Fibroblast of skin of back (primary cell): ENCODE results near the gene MFNG.
A peak's percentile ranks its signal among the peaks of the same experiment; 100 is the strongest.

Experiments used
- DNase-seq: peaks from one replicate; pipeline ENCODE4 v3.0.0-alpha.2; 2013

MFNG gene

DNA sequence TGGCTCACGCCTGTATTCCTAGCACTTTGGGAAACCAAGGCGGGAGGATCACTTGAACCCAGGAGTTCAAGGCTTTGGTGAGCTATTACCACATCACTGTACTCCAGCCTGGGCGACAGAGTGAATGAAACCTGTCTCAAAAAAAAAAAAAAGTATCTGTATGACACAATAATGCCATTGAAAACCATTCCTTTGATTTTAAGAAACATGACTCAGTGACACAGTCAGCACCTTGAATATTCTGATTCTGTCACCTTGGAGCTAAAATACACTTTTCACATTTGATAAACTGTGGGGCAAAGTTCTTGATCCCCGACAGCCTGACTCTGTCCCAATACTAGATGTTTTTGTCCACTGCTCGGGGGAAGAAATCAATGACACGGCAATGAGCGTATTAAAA is 42.2 kb downstream of the MFNG start:
- DNase-seq = no peak

DNA sequence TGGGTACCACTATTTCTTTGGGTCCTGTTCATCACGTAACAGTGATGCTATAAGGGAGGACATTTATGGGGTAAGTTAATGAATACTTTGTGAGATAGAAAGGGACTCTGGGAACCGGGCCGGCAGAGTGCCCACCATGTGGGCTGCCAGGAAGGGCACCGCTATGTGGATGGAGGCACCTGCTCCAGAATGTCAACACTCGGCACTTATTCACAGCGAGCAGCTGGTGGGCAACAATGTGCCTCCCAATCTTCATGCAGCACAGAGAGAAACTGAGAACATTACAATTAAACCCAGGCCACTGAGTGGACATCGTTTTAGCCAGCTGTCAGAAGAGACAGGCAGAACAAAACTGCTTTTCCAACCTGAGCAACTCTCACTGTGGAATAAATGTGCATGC is 43.1 kb downstream of the MFNG start:
- no peak for DNase-seq

DNA sequence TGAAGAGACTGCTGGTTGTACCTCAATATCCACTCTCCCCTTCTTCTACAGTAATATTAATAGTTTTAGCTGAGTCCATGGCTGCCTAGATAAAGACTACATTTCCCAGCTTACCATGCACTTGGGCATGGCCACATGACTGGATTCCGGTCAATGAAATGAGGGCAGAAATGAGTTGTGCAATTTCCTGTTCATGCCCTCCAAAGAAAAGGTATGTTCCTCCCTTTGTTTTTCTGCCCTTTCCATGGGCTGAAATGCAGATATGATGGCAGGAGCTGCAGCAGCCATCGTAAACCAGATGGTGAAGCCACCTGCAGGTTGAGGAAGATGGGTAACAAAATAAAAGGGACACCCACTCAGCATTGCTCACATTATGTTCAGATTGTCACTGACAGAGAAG is 43.6 kb downstream of the MFNG start:
- peak; percentile 32 for DNase-seq

DNA sequence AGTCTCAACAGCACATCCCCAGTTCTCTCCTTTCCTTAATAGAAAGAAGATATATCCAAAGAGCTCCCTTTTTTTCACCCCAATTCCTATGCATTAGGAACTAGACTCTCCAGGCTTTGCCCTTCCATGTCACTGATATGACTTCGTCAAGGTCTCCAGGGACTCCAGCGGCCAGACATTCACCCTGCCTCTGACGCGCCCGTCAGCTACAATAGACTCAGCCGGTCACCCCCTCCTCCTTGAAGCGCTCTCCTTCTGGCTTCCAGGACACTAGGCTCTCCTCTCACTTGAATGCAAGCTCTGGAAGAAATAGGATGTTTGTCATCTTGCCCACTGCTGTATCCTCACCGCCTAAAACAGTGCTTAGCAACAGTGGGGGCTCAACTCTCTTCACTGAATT is 44.0 kb downstream of the MFNG start:
- DNase-seq = no peak

DNA sequence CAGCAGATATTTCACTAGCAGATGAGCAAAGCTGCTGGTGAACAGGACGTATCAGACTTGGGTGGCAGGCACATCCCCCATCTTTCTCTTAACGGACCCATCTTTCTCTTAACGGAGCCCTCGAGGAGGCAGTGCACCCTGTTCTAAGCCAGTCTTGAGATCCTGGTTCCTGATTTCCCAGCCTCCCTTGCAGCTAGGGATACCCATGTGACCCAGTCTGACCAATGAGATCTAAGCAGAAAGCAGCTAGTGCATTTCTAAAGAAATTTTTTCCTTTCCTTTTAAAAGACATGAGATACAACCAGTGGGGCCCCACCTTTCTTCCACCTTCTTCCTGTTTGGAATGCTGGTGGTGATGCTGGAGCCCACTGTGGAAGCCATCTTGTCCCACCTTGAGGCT is 45.3 kb downstream of the MFNG start:
- DNase-seq = no peak

DNA sequence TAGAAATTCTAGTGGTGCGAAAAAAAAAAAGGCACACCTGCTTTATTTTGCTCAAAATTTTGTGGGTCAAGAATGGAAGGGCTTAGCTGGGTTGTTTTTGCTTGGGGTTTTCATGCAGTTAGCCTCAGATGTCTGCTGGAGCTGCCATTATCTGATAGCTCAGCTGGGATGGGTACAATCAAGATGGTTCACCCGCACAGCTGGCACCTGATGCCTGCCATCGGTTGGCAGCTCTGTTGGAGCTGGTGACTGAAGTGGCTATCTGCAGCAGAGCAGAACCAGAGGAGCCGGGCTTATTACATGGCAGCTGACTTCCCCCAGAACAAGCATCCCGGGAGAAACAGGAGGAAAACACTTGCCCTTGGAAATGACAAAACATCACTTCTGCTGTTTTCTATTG is 46.8 kb downstream of the MFNG start:
- no peak for DNase-seq

DNA sequence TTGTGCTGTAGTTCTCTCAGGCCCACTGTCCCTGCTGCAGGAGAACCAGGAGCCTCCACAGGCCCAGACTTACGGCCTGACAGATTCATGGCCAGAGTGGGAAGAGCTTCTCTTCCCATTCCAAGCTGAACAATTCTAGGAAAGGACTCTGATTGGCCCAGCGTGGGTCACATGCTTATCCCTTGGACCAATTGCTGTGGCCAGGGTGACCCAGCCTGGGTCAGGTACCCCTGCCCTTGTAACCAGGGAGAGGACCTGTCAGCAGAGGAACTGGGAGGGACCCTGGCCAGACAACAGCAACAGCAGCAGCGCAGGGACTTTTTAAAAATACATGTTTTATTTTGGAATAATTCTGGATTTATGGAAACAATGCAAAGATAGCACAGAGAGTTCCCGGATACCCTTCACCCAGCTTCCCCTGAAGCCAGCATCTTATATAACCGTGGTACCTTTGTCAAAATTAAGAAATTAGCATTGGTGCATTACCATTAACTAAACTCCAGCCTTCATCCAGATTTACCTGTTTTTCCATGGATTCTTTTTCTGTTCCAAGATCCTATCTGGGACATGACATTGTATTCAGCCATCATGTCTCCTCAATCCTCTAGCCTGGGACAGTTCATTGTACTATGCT is 50.1 kb downstream of the MFNG start:
- DNase-seq = no peak

DNA sequence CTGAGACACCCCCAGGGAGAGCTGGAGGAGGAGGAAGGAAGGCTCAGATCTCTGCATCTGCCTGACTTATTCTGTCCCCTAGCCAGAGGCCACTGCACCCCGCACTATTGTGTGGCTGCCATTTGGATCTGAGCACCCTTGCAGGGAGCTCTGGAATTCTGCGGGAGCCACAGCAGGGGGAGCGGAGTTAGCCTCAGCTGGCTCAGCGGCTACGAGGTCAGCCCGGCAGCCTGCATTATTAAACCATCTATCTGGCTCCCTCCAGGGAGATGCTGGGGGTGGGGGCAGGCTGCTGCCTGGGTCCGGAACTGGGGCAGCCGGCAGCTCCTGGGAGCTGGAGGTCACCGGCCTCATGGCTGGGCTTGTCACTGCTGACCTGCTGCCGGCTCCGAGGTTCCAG is 52.4 kb downstream of the MFNG start:
- DNase-seq = no peak

DNA sequence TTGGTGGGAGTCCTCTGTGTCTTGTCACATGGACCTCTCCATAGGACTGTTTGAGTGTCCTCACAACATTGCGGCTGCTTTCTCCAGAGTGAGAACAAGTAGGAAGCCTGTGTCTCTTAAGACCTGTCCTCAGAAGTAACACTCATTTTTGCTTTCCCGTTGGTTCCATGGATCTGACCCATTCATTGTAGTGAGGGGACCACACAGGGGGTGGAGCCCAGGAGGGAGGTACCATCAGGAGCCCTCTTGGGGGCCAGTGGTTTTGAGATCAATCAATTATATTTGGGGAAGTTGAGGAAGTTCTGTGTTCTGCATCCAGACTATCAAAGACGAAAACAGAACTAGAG is 53.5 kb downstream of the MFNG start:
- no peak for DNase-seq

DNA sequence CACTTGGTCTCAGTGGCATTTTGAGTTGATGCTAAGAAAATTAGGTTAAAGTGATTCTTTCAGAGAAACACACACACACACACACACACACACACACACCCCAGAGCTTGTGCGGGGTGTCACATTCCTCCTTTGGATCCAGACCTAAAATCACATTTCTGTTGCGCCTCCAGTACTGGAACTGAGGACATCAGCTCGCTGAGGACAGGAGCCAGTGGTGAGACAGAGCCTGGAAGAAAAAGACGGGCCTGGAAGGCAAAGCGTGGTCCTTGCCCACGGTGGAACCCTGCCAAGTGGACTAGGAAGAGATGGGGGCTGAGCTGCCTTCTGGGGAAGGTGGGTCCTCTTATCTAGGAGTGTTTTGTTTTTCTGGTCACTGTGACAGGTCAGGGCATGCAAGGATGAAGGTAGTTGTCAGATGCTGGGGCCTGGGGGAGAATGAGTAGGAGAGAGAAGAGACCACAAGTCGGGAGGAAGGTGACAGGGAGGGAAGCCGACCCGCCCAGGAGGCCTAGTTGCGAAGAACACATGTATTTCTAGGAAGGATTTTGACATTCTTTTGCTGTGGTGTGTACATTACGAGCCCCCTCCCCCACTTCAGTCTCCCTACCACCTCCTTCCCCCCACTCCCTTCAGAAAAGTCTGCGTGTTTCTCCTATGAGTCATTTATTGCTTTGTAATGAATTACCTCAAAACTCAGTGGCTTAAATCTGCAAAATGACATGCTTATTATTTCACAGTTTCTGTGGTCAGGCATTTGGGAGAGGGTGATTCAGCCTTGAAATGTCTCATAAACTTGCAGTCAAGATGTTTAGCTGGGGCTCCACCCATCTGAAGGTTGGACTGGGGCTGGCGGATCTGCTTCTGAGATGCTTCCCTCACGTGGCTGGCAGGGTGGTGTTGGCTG is 54.1 kb downstream of the MFNG start:
- DNase-seq = peak; percentile 99

DNA sequence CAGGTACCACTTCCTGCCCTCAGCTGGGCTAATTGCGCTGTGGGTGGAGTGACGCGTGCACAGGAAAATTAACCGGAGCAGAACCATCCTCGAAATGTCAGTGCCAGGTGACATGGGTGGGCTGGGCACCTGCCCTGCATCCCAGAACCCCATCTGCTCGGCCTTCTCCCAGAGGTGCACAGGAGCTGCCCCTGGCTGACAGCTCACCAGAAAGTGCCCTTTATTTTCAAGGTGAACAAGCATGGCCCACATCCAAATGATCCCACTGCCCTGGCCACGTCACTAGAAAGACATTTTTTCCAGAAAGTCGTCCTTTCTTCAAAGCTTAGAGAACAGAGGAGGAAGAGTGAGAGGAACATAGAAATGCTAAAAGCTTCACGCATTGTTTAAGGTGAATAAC is 54.8 kb downstream of the MFNG start:
- DNase-seq = no peak

DNA sequence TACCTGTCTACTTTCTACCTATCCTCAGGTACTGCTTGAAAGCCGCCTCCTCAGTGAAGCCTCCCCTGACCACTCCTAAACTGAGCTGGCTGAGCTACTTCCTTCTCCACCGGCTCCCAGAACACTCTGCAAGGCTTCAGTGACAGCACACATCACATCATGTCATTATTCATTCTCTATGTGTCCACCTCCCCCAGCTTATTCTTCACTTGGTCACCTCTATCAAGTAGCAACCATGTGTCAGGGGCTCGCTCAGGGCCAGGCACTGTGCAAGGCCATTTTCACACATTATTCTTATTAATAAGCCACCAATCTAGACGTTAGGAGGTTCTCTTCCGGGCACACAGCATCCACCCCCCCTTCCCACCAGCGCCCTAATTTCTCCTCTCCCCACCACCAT is 55.2 kb downstream of the MFNG start:
- no peak for DNase-seq

DNA sequence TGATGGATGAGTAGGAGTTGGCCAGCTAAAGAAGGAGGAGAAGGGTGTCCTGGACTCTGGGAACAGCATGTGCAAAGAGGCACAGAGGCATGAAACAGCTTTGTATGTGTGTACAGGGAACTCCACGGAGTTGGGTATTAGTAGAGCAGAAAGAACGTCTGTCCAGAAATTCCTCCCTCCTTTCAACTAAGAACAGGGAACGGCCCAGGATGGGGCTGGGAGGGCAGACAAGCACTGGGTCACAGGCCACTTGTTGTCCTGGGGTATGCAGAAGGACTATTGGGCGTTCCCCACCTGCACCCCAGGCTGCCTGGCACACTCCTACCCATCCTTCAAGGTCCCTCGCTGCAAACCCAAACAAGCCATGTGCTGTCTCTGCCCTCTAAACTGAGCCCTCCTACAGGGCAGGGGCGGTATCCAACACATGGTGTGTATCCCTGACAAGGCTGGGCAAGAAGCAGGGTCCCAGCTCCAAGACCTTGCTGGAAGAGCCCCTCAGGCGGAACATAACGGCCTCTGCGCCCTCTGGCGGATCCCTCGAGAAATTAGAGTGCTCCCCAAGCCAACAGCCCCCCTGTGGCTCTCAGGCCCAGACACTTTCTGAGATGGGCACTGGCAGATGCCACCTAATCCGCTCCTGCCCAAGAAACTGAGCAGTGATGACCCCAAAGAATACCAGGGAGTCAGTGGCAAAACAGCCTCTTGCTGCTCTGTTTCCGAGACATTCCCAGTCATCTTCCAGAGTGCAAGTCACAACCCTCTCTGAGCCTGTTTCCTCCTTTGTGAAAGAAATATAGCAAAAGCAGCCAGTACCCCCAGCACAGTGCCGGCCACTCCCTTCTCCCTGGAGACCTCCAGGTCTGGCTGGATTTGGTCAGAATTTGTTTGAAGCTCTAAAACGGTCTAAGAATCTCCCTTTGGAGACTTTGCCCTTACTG is 57.3 kb downstream of the MFNG start:
- DNase-seq = peak; percentile 41

DNA sequence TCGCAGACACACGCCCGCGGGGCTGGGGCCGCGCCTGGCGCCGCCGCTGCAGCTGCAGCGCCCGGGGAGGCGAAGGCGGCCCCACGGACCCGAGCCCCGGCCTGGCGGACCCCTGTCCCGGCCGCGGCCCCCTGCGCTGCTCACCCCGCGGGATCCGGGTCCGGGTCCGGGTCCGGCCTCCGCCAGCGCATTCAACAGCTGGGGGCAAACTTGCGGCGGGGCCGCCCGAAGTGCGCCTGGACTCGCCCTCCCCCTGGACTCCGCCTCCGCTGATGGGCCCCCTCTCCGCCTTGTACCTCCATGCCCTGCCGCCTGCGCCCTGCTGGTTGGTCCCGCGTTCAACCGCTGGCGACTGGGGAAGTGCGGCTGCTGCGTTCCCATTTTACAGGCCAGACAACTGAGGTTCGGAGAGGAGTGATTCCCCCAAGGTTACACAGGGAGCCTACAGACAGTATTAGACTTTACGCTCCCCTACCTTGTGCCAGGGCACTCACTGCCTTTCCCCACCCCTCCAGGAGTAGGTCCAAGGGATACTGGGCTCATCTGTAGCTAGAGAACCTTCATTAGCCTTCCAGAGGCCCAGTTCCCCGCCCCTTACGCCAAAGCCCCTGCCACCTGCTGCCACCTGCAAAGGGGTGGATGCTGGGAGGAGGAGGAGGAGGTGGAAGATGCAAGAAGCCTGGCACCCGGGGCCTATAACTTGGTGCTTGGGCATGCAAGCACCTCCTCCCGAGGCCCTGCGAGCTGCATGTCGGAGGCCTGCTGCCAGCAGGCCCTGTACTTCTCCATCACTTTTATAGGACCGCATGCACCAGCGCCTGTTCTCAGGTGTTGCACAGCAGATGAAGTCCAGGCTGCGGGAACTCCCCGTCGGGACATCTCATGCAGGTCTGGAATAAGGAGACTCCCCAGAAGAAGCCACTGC is 58.2 kb downstream of the MFNG start:
- no peak for DNase-seq

DNA sequence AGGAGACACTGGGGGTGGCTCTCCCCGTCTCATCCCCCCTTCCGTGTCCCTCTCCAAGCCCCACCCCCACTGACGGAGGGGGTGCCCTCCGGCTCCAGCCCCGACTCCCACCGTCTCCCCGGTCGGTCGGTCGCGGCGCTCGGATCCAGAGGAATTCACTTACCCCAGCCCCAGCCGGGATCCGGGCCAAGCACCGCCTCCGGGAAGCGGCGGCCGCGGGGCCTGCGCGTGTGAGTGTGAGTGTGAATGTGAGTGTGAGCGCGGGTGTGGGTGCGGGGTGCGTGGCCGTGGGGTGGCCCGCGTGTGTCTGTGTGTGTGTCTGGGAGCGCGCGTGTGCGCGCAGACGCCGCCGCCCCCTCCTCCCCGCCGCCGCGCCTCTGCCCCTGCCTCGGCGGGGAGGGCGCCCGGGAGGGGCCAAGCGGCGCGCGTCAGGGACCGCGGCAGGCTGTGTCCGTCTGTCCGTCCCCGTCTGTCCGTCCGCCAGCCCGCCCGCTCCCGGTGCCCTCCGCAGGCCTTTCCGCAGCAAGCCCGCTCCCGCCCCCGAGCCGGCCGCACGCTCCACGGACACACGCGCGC is 59.0 kb downstream of the MFNG start, which contains the start of gene ELFN2:
Gene ELFN2, minus strand, starts transcription at position 345 of the 576 bp plus-strand sequence. CDS start 51,945 bp downstream, outside the sequence.
- peak; percentile 18 for DNase-seq

DNA sequence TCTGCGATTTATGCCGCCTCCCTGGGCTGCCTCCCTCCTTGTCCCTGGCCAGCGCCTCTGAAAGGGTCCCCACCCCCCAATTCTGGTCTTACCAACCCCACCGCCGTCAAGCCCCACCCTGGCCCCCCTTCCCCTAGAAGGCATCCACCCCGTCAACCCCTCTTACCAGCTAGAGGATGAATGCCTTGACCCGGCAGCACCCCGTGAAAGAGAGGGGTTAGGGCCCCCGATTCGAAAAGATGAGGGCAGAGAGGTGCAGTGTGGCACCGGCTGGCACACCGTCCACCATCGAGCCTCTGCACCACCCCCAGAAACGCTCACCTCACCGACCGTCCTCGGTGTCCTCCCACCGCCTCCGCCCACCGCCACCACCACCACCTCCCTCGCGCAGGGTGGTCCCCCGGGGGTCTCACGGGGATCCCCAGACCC is 59.5 kb downstream of the MFNG start:
- DNase-seq = no peak

DNA sequence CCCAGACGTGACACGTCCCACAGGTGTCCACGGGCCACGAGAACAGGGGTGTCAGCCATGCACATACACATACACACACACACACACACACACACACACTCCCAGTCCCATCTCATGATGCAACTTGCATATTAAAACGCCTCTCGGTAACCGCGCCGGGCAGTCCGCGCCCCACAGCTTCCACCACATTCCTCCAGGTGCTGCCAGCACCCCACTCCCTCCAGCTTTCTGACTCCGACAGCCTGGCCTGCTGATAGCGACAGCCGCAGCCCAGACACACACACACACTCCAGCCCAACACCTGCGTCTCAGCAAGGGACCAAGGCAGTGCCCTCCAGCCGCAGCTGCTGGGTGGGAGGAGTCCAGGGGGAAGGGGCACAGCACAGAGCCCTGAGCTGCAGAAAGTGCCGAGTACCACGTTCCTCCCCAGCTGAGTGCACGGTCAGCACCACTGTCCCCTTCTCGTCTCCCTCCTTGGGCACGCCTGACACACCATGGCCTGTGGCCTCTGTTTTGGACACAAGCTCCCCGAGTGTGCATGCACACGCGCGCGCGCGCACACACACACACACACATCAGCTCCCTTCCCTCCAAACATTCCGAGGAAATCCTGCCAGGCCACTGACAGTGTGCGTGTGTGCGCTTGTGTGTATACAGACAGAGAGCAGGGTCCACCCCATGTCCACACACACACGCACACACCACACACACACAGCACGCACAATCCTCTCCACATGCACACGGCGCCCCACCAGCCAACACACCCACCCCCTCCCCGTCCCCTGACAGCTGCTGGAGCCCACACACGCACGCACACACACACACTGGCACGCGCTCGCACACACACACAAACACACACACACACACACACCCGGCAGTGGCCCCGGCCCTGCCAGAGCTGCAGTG is 60.1 kb downstream of the MFNG start:
- DNase-seq = no peak

DNA sequence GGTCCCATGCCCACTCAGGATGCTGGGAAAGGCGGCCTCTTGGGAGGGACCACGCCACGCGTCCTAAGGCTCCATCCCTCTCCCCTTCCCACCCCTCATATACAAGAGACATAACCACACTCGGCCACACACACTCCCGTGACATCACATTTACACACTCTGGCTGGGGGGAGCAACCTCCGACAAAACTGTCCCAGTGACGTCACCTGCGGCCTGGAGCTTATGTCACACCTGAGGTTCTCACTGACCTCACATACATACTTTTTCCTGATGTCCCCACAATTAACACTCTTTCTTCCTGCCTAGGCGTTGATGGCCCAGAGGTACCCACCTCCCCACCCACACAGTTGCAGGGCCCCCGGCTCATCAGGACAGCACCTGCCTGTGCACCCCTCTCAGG is 60.8 kb downstream of the MFNG start:
- no peak for DNase-seq

DNA sequence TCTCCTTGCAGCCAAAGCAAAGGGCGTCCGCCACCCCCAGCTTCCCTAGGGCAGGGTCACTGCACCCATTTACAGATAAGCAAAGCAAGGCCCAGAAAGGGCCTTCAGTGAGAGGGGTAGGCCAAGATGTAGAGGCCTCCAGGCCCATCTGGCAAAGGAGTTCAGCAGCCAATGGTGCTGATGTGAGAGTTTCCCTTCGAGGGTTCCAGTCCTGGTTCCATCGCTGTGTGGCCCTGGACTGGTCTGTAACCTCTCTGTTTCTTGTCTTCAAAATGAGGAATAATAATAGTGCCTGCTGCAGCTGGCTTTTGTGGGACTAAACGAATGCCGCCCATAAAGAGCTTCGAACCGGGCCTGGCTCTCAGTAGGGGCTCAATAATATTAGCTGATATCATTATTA is 62.9 kb downstream of the MFNG start:
- no peak for DNase-seq

DNA sequence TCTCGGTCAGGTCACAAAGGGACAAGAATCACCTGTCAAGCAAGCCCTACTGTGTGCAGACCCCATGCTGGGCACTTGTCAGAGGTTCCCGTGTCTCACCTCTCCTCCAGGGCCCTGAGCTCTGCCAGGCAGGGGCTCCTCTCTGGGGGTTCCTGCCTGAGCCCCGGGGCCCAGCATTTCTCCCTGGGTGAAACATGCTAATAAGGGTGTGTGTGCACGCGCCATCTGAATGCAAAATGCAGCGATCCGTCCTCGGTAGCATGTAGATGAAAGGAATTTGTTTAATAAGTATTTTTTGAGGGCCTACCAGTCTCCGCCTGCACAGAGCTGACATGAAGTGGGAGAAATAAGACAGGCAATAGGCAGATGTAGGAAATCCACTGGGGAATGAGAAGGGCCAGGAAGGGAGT is 64.7 kb downstream of the MFNG start:
- no peak for DNase-seq
